Mucosa of rectum (tissue), 2 donors: ENCODE measurements around the gene CST4.
"Not testable (repeated sequence)": the region's sequence is repeated elsewhere in the genome, so short reads cannot be mapped to it uniquely, and the experiment has no call there.

Experiments used
- H3K27ac ChIP-seq, 2 donors: one replicate each; pipeline ENCODE4 v1.7.0; 2013; ENCODE audit warnings: inconsistent platforms in 2 of 2, low read depth in 2 of 2, low read length in 2 of 2
- H3K27me3 ChIP-seq, 2 donors: one replicate each; pipeline ENCODE4 v1.7.0; 2013; ENCODE audit warnings: low read length in 2 of 2; ENCODE audit not compliant: control insufficient read depth in 2 of 2, insufficient read depth in 2 of 2
- H3K36me3 ChIP-seq, 2 donors: one replicate each; pipeline ENCODE4 v1.7.0; 2013; ENCODE audit warnings: low read length in 2 of 2; ENCODE audit not compliant: control insufficient read depth in 2 of 2, insufficient read depth in 2 of 2
- H3K4me1 ChIP-seq, 2 donors: one replicate each; pipeline ENCODE4 v1.7.0; 2013; ENCODE audit warnings: low read length in 2 of 2, mild to moderate bottlenecking in 1 of 2; ENCODE audit not compliant: control insufficient read depth in 2 of 2, insufficient read depth in 2 of 2
- H3K4me3 ChIP-seq, 2 donors: one replicate each; pipeline ENCODE4 v1.7.0; 2013; ENCODE audit warnings: low read length in 2 of 2
- H3K9ac ChIP-seq, 2 donors: one replicate each; pipeline ENCODE4 v1.7.0; 2013; ENCODE audit warnings: low read length in 2 of 2, low read depth in 1 of 2, mild to moderate bottlenecking in 1 of 2
- H3K9me3 ChIP-seq, 2 donors: one replicate each; pipeline ENCODE4 v1.7.0; 2013; ENCODE audit warnings: low read length in 2 of 2; ENCODE audit not compliant: control insufficient read depth in 2 of 2
- donor health status: healthy.
- donor health status: Normal muscosa, but diverticular disease.

The CST4 gene

GRCh38 chr20:23690581-23690980 is 1.7 kb upstream of the CST4 start:
- Histone ChIP-seq H3K4me1 (no peaks in the 10 kb centered on the region), H3K4me3 (no peak overlapping the region), H3K9me3 (no peaks in the 10 kb centered on the region), H3K27ac (no peak overlapping the region), H3K9ac (no peak overlapping the region), H3K27me3 (no peaks in the 10 kb centered on the region), H3K36me3 (no peaks in the 10 kb centered on the region)

GRCh38 chr20:23689399-23689690 is 507 bp upstream of the CST4 start:
- no peaks in the 10 kb centered on the region for H3K27me3 ChIP-seq
- no peaks in the 10 kb centered on the region for H3K4me1 ChIP-seq

DNA sequence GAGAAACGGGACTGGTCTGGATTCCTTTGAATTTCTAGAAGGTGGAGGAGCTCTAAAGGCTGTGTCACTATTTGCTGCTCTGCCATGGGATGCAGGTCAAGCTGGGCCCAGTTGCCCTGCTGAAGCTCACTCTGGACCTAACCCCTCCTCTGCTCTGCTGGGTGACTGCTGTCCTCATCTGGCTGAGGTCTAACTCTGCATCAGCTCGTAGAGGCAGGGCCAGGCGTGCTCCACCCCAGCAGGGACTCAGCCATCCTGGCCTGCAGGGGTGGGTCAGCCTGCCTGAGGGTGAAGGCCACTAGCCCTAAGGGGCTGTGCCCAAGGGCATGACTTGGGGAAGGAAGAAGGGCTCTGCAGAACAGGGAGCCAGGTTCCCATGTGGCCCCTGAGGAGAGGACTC is 852 bp downstream of the CST4 start:
- Histone ChIP-seq H3K27me3 (no peaks in the 10 kb centered on the region), H3K9me3 (no peaks in the 10 kb centered on the region), H3K27ac (no peak overlapping the region), H3K4me1 (no peaks in the 10 kb centered on the region), H3K36me3 (no peaks in the 10 kb centered on the region), H3K9ac (no peak overlapping the region), H3K4me3 (no peak overlapping the region)

More at GRCh38 chr20:23689399-23689690, 507 bp upstream of the CST4 start:
- Histone ChIP-seq H3K4me3 (no peak overlapping the region), H3K36me3 (no peaks in the 10 kb centered on the region), H3K27ac (no peak overlapping the region), H3K9ac (no peak overlapping the region), H3K9me3 (no peaks in the 10 kb centered on the region)

DNA sequence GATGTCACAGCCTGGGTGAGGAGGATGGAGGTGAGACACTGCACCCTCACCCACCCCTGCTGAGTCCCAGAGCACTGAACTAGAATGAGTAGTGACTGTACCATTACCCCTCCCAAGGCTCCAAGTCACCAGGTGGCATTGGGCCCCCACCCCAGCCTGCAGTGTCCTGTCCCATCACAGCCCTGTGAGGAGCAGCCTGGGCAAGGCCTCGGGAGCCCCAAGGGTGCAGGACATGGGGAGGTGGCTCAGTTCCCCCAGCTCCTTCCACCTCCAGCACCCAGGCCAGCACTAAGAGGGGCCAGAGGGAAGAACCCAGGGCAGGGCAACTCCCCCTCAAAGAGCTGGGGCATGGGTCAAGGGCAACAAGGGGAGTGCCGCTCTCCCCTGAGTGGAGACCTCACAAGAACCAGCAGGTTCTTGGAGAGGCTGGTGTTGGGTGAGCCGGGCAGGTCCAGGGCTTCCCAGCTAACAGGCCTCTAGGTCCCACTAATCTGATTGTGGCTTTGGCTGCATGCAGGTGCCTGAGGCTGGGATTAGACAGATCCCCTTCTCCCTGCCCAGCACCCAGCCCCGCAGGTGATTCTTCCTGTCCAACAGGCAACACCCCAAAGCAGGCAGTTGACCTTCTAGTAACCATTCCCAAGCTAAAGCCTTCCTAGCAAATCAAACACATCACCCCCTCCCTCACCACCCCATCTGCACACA is 2.6 kb downstream of the CST4 start:
- Histone ChIP-seq H3K27ac (no peak overlapping the region), H3K27me3 (no peaks in the 10 kb centered on the region), H3K9me3 (no peaks in the 10 kb centered on the region), H3K36me3 (no peaks in the 10 kb centered on the region), H3K4me3 (no peak overlapping the region), H3K4me1 (no peaks in the 10 kb centered on the region), H3K9ac (no peak overlapping the region)

- H3K4me1 ChIP-seq, H3K4me3 ChIP-seq, H3K27ac ChIP-seq, H3K27me3 ChIP-seq, H3K9ac ChIP-seq, H3K36me3 ChIP-seq, H3K9me3 ChIP-seq: not testable (repeated sequence)
Measured at GRCh38 chr20:23685529-23685896, 3.3 kb downstream of the CST4 start.

- Histone ChIP-seq H3K27me3 (no peaks in the 10 kb centered on the region), H3K27ac (no peak overlapping the region), H3K36me3 (no peaks in the 10 kb centered on the region)
Measured at GRCh38 chr20:23684261-23684660, 4.6 kb downstream of the CST4 start.

DNA sequence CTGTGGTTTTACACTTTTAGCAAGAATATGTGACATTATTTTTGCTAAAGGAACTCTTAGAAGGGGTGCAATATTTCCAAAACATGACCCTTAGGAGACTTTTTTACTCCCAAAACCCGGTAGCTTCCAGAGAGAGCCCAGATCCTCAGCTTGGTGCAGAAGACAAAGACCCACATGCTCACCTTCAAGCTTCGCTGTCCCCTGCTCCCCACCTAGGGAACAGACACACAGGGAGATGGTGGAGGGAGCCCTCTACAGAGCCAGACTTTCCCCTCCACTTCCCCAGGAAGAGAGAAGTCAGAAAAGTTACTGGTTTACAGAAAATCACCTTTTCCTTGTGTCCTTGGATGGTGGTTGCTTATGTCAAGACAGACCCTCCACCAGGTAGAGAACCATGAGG is 5.0 kb downstream of the CST4 start:
- Histone ChIP-seq H3K9ac (no peak overlapping the region), H3K27ac (no peak overlapping the region), H3K4me1 (no peaks in the 10 kb centered on the region), H3K4me3 (no peak overlapping the region), H3K36me3 (no peaks in the 10 kb centered on the region), H3K27me3 (peaks cover 0 to 3% of the 10 kb centered on the region in 2 donors), H3K9me3 (no peaks in the 10 kb centered on the region)

More at GRCh38 chr20:23684261-23684660, 4.6 kb downstream of the CST4 start:
- Histone ChIP-seq H3K4me1 (no peaks in the 10 kb centered on the region), H3K4me3 (no peak overlapping the region), H3K9me3 (no peaks in the 10 kb centered on the region), H3K9ac (no peak overlapping the region)

DNA sequence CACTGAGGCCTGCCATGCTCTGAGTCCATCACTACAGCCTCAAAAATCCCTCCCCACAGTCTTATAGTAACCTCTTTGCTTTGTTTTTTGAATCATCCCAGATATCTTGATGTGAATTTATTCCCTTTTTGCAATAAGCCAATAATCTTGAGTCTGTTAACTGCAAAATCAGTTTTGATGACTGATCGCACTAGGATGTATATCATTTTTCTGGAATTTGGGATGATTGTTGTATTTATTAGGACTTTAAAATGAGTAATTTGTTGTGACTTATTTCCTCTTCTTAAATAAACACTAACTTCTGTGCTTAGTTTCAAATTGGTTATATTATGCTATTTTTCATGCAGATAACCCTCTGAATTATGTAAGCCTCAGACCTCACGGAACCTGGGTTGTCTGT is 5.6 kb downstream of the CST4 start:
- Histone ChIP-seq H3K9ac (no peak overlapping the region), H3K4me3 (no peak overlapping the region), H3K27ac (no peak overlapping the region), H3K4me1 (no peaks in the 10 kb centered on the region), H3K36me3 (no peaks in the 10 kb centered on the region), H3K9me3 (no peaks in the 10 kb centered on the region), H3K27me3 (peaks cover 0 to 3% of the 10 kb centered on the region in 2 donors)

- Histone ChIP-seq H3K36me3 (no peaks in the 10 kb centered on the region), H3K9ac (no peak overlapping the region), H3K4me3 (no peak overlapping the region), H3K9me3 (no peaks in the 10 kb centered on the region), H3K27ac (no peak overlapping the region), H3K27me3 (peaks cover 0 to 3% of the 10 kb centered on the region in 2 donors), H3K4me1 (no peaks in the 10 kb centered on the region)
Measured at GRCh38 chr20:23680146-23680545, 8.7 kb downstream of the CST4 start.

DNA sequence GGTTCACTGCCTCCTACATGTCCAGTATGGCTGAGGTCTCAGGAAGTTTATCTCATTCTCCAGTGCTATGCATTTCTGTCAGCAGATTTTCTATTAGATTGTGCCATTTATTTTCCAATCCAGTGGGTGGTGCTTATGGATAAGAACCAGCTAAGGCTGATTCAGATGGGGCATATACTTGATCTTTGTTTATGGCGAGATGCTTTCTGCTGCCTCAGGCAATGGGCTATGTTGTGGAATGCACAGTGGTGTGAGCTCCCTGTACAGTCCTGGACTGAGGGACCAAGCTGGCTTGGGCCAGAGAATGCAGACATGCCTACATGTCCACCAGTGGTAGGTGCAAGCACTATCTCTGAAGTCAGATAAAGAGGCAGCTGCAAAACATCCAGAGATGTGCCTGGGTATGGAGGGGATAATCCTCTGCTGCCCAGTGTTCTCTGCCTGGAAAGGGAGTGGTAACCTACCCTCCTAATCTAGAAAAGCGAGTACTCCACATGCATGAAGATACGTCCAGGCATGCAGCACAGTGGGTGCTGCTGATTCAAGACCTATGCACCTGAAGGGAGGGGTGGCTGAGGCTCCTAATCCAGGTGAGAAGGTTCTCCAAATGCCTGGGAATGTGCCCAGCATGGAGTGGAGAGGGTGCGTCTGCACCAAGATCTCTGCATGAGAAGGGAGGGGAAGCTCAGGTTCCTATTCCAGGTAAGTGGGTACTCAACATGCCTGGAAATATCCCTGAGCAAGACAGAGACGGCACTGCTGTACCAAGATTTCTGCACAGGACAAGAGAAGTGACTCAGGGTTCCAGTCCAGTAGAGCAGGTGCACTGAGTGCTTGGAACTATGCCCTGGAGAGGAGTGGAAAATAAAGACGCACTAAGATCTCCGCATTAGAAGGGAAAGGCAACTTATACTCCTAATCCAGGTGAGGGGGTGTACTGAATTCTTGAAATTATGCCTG is 9.4 kb downstream of the CST4 start:
- H3K27ac ChIP-seq = no peak overlapping the region
- peaks cover 0 to 3% of the 10 kb centered on the region in 2 donors for H3K27me3 ChIP-seq

More for the DNA sequence above, 9.4 kb downstream of the CST4 start:
- no peak overlapping the region for H3K4me3 ChIP-seq
- no peak overlapping the region for H3K9ac ChIP-seq
- no peaks in the 10 kb centered on the region for H3K4me1 ChIP-seq
- no peaks in the 10 kb centered on the region for H3K36me3 ChIP-seq
- no peaks in the 10 kb centered on the region for H3K9me3 ChIP-seq
